ENCODE measurements around the gene SCUBE1. TPM values are rescaled to one million over a fixed set of nuclear protein-coding genes. Genes with fewer than 3 reads are reported as not detected.

Gene SCUBE1
- total and polyA plus RNA-seq, 2 of the 8 experiments (the other 6 are each of a cell fraction or from before 2014, with no cell fraction given): 2.3 to 4.9 TPM

DNA sequence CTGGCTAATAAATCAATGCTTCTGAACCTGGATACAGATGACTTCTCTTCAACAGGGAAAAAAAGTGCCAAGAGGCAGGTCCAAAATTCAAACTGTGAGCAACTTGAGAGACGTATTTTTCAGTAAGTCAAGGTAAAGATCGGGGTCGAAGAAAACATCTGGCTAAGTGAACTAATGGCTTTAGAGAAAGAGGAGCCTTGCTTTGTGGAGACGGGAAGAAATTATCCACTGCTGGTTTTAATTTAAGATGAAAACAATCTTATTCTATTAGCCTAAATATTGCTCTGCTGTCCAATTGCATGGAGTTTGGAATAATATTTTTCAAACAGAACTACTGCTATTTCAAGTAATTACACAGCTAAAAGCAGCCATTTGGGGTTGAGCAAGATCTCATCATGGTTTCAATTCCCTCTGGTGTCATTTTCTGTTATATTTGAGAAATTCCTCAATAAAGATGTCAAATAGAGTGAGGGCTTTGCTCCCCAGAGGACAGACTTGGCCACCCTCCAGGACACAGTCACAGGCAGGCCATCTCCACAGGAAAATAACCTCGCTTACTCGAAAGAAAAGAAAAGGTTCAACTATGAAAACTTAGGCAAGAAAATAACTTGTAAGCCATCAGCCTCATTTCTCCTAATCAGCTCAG, 29.8 kb downstream of the SCUBE1 start (continued):
- no peak for TF ChIP-seq CBX5 (IDR thresholded peaks at IDR 0.05; ENCODE audit: low read depth, low read length)
- no peak for TF ChIP-seq NRF1 (IDR thresholded peaks at IDR 0.05; ENCODE audit: low read depth, low read length)
- no peak for TF ChIP-seq MAFK (IDR thresholded peaks at IDR 0.05; ENCODE audit: low read depth, low read length)
- no peak for TF ChIP-seq MAX (IDR thresholded peaks at IDR 0.05)
- no peak for TF ChIP-seq RBBP5 (IDR thresholded peaks at IDR 0.05; ENCODE audit: borderline replicate concordance, low read depth, low read length)
